ENCODE measurements around the gene CCDC27.

CCDC27 gene

GRCh38 chr1:3762151-3762872 is 10.1 kb downstream of the CCDC27 start:
- no peak for DNase-seq

GRCh38 chr1:3762873-3763228 is 10.6 kb downstream of the CCDC27 start:
- DNase-seq = no peak

DNA sequence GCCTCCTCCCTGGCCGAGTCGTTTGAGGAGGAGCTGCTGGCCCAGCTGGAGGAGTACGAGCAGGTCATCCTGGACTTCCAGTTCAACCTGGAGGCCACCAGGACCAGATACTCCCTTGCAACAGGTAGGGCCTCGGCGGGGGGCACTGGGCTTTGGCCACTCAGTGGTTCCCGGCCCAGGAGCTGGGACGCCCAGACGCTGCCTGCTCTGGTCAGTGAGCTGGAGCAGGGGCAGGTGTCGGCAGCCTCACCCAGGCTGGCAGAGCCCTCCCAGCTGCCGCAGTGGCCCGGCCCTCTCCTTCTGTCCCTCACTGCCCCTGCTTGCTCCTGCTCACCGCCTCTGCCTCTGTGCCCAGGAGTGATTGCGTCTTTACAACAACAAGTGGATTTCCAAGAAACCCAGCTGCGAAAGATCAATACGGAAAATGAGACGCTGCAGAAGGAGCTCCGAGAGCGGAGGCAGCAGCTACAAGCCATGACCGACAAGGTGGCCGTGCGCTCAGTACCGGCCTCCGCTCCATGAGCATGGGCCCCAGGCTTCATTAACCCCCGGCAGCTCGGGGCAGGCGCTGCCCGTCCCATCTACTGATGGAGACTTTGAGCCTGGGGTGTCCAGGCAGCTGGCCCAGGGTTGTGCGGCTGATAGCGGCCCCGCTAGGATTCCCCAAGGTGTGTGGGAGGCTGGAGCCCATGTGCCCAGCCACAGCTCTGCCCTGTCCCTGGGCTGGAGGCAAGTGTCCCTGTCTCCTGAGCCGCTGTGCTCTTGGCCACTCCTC is 11.3 kb downstream of the CCDC27 start:
- DNase-seq = no peak

DNA sequence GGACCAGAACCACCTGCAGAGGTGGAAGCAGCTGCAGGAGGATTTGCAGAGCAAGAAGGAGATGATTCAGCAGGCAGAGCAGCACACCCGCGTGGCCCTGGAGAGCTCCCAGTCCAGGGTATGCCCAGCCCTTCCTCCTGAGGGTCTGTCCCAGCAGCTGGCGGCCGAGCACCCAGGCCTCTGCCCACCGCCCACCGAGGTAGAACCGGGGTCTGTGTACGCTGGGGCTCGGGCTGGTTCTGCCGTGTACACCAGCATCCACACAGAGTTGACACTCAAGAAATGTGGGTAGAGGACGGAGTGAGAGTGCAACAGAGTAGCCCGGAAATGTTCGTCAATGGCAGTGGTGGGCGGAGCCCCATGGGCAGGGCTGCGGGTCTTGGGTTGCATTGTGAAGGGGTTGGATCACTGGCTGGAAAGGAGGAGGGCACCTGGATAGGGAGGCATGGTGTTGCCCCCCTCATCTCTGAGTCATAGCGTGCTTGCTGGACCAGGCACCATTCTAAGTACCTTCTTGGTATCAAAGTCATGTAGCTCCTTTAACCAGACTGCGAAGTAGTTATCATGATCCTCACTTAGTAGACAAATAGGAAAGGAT is 15.2 kb downstream of the CCDC27 start:
- DNase-seq = no peak

- DNase-seq = no peak
Measured at GRCh38 chr1:3768811-3769390, 16.7 kb downstream of the CCDC27 start.

- no peak for DNase-seq
Measured at GRCh38 chr1:3770047-3770765, 18.0 kb downstream of the CCDC27 start.

GRCh38 chr1:3771108-3772026 is 19.1 kb downstream of the CCDC27 start:
- DNase-seq = no peak

DNA sequence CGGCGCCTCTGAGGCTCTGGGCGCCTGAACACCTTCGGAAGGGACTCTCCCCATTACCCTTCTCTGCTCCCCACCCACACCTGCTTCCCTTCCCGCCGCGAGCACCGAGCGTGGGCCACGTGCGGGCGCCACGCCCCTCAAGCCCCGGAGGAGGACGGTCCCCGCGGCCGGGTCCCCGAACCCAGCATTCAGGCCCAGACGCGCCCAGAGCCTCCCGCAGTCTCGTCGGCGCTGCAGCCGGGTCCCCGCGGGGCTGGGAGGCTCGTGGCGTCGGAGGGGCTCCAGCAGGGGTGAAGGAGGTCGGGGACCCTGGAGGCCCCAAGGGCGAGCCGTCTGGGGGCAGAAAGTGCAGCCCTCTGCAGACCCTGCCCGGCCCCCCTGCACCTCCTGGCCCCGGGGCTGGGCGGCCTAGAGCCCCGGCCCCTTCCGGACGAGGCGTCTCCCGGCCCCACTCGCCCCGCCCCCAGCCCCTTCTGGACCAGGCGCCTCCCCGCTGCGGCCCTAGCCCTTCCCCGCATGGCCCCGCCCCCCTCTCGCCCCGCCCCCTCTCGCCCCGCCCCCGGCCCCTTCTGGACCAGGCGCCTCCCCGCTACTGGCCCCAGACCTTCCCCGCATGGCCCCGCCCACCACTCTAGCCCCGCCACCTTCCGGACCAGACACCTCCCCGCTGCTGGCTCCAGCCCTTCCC is 19.9 kb downstream of the CCDC27 start:
- peak; percentile 75 for DNase-seq

GRCh38 chr1:3772715-3773571 is 20.7 kb downstream of the CCDC27 start, which contains the start of gene SMIM1:
SMIM1 (plus strand) TSS chr1:3772749; CDS start chr1:3775374, 2,625 bp downstream.
- no peak for DNase-seq

DNA sequence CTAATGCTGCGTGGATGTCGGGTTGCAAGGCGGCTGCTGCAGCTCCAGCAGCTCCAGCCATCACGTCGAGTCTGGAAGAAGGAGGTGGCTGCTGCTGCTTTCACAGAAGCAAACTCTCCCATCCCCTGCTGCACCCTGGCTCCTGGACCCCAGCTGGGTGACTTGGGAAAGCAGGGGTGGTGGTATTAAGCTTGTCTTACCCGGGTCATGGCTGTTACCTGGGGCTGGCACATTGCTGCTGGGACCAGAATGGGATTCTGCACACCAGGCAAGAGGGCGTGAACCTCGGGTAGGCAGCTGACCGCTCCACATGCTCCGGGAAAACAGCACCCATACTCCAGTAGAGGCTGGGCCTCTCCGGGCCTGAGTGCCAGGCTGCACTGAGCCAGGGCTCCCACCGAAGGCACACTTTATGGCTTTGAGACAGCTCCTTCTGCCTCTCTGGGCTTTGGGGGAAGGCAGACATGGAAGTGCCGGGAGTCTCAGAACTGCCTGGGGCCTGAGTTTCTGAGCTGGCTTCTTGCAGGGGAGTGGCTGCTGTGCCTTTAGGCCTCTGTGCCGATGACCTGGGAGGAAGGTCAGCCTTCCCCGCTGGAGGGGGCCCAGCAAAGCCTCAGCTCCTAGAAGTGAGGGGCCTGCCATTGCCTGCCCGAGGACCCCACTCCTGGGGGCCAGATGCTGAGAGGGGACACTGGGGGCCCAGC is 21.5 kb downstream of the CCDC27 start:
- DNase-seq = no peak

DNA sequence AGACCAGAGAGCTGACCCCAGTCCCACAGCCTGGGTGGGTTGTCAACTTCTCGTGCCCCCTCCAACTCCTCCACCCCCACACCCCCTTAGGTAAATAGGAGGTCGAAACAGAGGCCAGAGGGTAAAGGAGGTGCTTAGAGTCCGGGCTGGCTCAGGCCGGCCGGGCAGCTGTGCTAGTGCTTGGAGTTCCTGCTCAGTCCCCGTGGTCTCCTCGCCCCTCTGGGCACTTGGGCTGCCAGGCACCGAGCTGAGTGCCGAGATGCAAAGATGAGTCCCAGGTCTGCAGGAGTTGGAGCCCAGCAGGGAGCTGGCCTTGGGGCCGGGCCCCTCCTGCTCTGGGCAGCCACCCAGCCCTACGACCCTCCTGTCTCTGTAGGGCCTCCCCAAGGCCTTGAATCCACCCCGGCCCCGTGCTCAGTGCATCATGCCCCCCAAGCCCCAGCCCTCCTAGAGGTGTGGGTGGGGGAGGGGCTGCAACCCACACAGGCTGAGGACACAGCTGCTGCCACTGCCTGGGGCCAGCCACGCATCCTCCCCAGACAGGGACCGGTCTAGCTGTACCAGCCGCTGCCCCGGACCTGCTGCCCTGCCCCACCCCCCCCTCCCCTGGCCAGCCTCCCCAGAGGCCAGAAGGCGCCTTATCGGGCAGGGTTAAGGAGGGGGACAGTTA is 22.2 kb downstream of the CCDC27 start:
- DNase-seq = no peak

DNA sequence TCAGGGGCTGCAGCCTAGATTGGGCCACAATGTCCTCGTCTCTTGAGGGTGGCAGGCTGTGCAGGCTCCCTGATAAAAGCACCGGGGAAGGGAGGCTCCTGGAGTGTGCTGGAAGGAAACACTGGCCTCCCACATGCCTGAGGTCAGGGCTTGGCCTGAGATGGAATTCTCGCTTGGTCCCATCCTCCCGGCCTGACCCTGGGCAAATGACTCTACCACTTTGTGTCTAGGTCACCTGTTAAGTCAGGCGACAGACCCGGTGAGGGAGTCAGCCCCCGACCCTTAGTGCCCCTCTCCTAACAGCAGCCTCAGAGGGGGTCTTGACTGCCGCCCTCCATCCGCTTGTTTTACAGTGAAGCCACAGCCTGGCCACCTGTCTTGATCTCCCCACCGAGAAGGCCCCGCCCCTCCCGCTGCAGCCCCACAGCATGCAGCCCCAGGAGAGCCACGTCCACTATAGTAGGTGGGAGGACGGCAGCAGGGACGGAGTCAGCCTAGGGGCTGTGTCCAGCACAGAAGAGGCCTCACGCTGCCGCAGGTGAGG is 22.8 kb downstream of the CCDC27 start:
- no peak for DNase-seq

GRCh38 chr1:3775490-3776230 is 23.4 kb downstream of the CCDC27 start:
- peak; percentile 23 for DNase-seq

GRCh38 chr1:3776231-3776961 is 24.1 kb downstream of the CCDC27 start:
- no peak for DNase-seq

DNA sequence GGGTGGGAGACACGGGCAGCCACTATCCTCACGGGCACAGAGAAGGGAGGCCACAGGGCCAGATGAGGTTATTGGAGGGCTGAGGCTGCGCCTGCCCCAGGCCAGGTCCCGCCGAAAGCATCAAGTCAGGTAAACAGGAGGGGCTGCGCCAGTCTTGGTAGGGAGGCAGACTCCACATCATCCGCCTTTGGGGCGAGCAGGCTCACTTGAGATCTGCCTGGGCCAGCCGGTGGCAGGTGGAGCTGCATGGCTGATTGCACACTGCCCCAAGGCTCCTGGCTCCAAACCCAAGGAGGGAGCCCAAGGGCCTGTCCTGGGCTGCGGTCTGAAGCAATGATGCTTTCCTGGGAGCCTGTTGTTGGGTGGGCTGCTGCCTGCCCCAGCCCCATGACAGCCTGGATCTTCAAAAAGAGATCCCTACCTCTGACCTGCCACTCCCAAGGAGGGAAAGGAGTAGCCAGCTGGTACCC is 24.9 kb downstream of the CCDC27 start:
- no peak for DNase-seq

- no peak for DNase-seq
Measured at GRCh38 chr1:3777647-3778589, 25.7 kb downstream of the CCDC27 start.
